ENCODE results near the gene WSCD2.

The WSCD2 gene

GRCh38 chr12:108196921-108197320 is 67.8 kb downstream of the WSCD2 start:
- Mint-ChIP-seq H3K27me3 (peaks cover 27% of the 10 kb centered on the region), H3K9me3 (no peaks in the 10 kb centered on the region), H3K27ac (ENCODE audit: low read depth) (no peak overlapping the region), H3K36me3 (ENCODE audit: insufficient read depth) (no peaks in the 10 kb centered on the region), H3K4me3 (no peak overlapping the region), H3K4me1 (no peaks in the 10 kb centered on the region)
- DNase-seq (ENCODE audit: low spot score in 2 of 2) (no peak), ATAC-seq (replicated peaks; ENCODE audit: extremely low read depth, poor library complexity, severe bottlenecking) (no peak)

GRCh38 chr12:108198043-108198442 is 69.0 kb downstream of the WSCD2 start:
- no peak for ATAC-seq (replicated peaks; ENCODE audit: extremely low read depth, poor library complexity, severe bottlenecking)
- Mint-ChIP-seq H3K27ac (ENCODE audit: low read depth) (no peak overlapping the region), H3K4me3 (no peak overlapping the region)

GRCh38 chr12:108199106-108199505 is 70.0 kb downstream of the WSCD2 start:
- no peak overlapping the region for H3K4me3 Mint-ChIP-seq
- no peaks in the 10 kb centered on the region for H3K36me3 Mint-ChIP-seq (ENCODE audit: insufficient read depth)
- no peak for DNase-seq (ENCODE audit: low spot score in 2 of 2)
- H3K9me3 Mint-ChIP-seq = no peaks in the 10 kb centered on the region
- H3K27me3 Mint-ChIP-seq = peaks cover 44% of the 10 kb centered on the region
- H3K27ac Mint-ChIP-seq (ENCODE audit: low read depth) = no peak overlapping the region
- H3K4me1 Mint-ChIP-seq = no peaks in the 10 kb centered on the region
- ATAC-seq (replicated peaks; ENCODE audit: extremely low read depth, poor library complexity, severe bottlenecking) = no peak

More at GRCh38 chr12:108198043-108198442, 69.0 kb downstream of the WSCD2 start:
- Mint-ChIP-seq H3K27me3 (peaks cover 33% of the 10 kb centered on the region), H3K36me3 (ENCODE audit: insufficient read depth) (no peaks in the 10 kb centered on the region), H3K9me3 (no peaks in the 10 kb centered on the region), H3K4me1 (no peaks in the 10 kb centered on the region)
- no peak for DNase-seq (ENCODE audit: low spot score in 2 of 2)

GRCh38 chr12:108201808-108202207 is 72.7 kb downstream of the WSCD2 start:
- H3K4me1 Mint-ChIP-seq = no peaks in the 10 kb centered on the region
- ATAC-seq (replicated peaks; ENCODE audit: extremely low read depth, poor library complexity, severe bottlenecking) (no peak), DNase-seq (ENCODE audit: low spot score in 2 of 2) (no peak)
- H3K27me3 Mint-ChIP-seq = peaks cover 50% of the 10 kb centered on the region
- H3K9me3 Mint-ChIP-seq = no peaks in the 10 kb centered on the region
- H3K4me3 Mint-ChIP-seq = no peak overlapping the region
- H3K27ac Mint-ChIP-seq (ENCODE audit: low read depth) = no peak overlapping the region
- H3K36me3 Mint-ChIP-seq (ENCODE audit: insufficient read depth) = no peaks in the 10 kb centered on the region

GRCh38 chr12:108204117-108204987 is 75.3 kb downstream of the WSCD2 start:
- DNase-seq (ENCODE audit: low spot score in 2 of 2) (no peak), ATAC-seq (replicated peaks; ENCODE audit: extremely low read depth, poor library complexity, severe bottlenecking) (no peak)
- H3K36me3 Mint-ChIP-seq (ENCODE audit: insufficient read depth) = peaks cover 2% of the 10 kb centered on the region
- peaks cover 48% of the 10 kb centered on the region for H3K27me3 Mint-ChIP-seq
- no peak overlapping the region for H3K4me3 Mint-ChIP-seq
- H3K9me3 Mint-ChIP-seq = no peaks in the 10 kb centered on the region
- no peak overlapping the region for H3K27ac Mint-ChIP-seq (ENCODE audit: low read depth)
- no peaks in the 10 kb centered on the region for H3K4me1 Mint-ChIP-seq

- Mint-ChIP-seq H3K27ac (ENCODE audit: low read depth) (no peak overlapping the region), H3K36me3 (ENCODE audit: insufficient read depth) (peaks cover 2% of the 10 kb centered on the region), H3K4me1 (no peaks in the 10 kb centered on the region), H3K4me3 (no peak overlapping the region), H3K9me3 (no peaks in the 10 kb centered on the region), H3K27me3 (peaks cover 55% of the 10 kb centered on the region)
- ATAC-seq (replicated peaks; ENCODE audit: extremely low read depth, poor library complexity, severe bottlenecking) (no peak), DNase-seq (ENCODE audit: low spot score in 2 of 2) (no peak)
Observed at GRCh38 chr12:108205864-108206263, 76.8 kb downstream of the WSCD2 start.

- ATAC-seq (replicated peaks; ENCODE audit: extremely low read depth, poor library complexity, severe bottlenecking) (no peak), DNase-seq (ENCODE audit: low spot score in 2 of 2) (no peak)
- Mint-ChIP-seq H3K36me3 (ENCODE audit: insufficient read depth) (peaks cover 2% of the 10 kb centered on the region), H3K4me1 (no peaks in the 10 kb centered on the region), H3K27ac (ENCODE audit: low read depth) (no peak overlapping the region), H3K9me3 (no peaks in the 10 kb centered on the region), H3K27me3 (peaks cover 43% of the 10 kb centered on the region), H3K4me3 (no peak overlapping the region)
Observed at GRCh38 chr12:108207791-108208730, 79.0 kb downstream of the WSCD2 start.

- Mint-ChIP-seq H3K27me3 (peaks cover 40% of the 10 kb centered on the region), H3K9me3 (peaks cover 5% of the 10 kb centered on the region), H3K27ac (ENCODE audit: low read depth) (no peak overlapping the region), H3K4me3 (no peak overlapping the region), H3K4me1 (no peaks in the 10 kb centered on the region), H3K36me3 (ENCODE audit: insufficient read depth) (peaks cover 4% of the 10 kb centered on the region)
- ATAC-seq (replicated peaks; ENCODE audit: extremely low read depth, poor library complexity, severe bottlenecking) (no peak), DNase-seq (ENCODE audit: low spot score in 2 of 2) (no peak)
Observed at GRCh38 chr12:108210001-108210400, 80.9 kb downstream of the WSCD2 start.

GRCh38 chr12:108211157-108211556 is 82.1 kb downstream of the WSCD2 start:
- Mint-ChIP-seq H3K27me3 (peaks cover 51% of the 10 kb centered on the region), H3K4me1 (no peaks in the 10 kb centered on the region), H3K36me3 (ENCODE audit: insufficient read depth) (peaks cover 4% of the 10 kb centered on the region), H3K9me3 (peaks cover 5% of the 10 kb centered on the region), H3K4me3 (no peak overlapping the region), H3K27ac (ENCODE audit: low read depth) (no peak overlapping the region)
- no peak for ATAC-seq (replicated peaks; ENCODE audit: extremely low read depth, poor library complexity, severe bottlenecking)
- DNase-seq (ENCODE audit: low spot score in 2 of 2) = no peak

- no peaks in the 10 kb centered on the region for H3K4me1 Mint-ChIP-seq
- H3K9me3 Mint-ChIP-seq = peaks cover 5% of the 10 kb centered on the region
- DNase-seq (ENCODE audit: low spot score in 2 of 2) (no peak), ATAC-seq (replicated peaks; ENCODE audit: extremely low read depth, poor library complexity, severe bottlenecking) (no peak)
- H3K27ac Mint-ChIP-seq (ENCODE audit: low read depth) = no peak overlapping the region
- H3K27me3 Mint-ChIP-seq = peaks cover 61% of the 10 kb centered on the region
- H3K36me3 Mint-ChIP-seq (ENCODE audit: insufficient read depth) = peaks cover 2% of the 10 kb centered on the region
- no peak overlapping the region for H3K4me3 Mint-ChIP-seq
Observed at GRCh38 chr12:108213871-108214445, 84.9 kb downstream of the WSCD2 start.

GRCh38 chr12:108214486-108214885 is 85.4 kb downstream of the WSCD2 start:
- H3K4me3 Mint-ChIP-seq = no peak overlapping the region
- no peak for ATAC-seq (replicated peaks; ENCODE audit: extremely low read depth, poor library complexity, severe bottlenecking)
- H3K36me3 Mint-ChIP-seq (ENCODE audit: insufficient read depth) = peaks cover 2% of the 10 kb centered on the region
- peaks cover 5% of the 10 kb centered on the region for H3K9me3 Mint-ChIP-seq
- peaks cover 67% of the 10 kb centered on the region for H3K27me3 Mint-ChIP-seq
- H3K4me1 Mint-ChIP-seq = no peaks in the 10 kb centered on the region
- no peak for DNase-seq (ENCODE audit: low spot score in 2 of 2)
- no peak overlapping the region for H3K27ac Mint-ChIP-seq (ENCODE audit: low read depth)

- Mint-ChIP-seq H3K27me3 (peaks cover 68% of the 10 kb centered on the region), H3K36me3 (ENCODE audit: insufficient read depth) (peaks cover 2% of the 10 kb centered on the region)
- no peak for ATAC-seq (replicated peaks; ENCODE audit: extremely low read depth, poor library complexity, severe bottlenecking)
Observed at GRCh38 chr12:108215458-108215857, 86.4 kb downstream of the WSCD2 start.

More at GRCh38 chr12:108215458-108215857, 86.4 kb downstream of the WSCD2 start:
- Mint-ChIP-seq H3K27ac (ENCODE audit: low read depth) (no peak overlapping the region), H3K4me3 (no peak overlapping the region), H3K9me3 (peaks cover 5% of the 10 kb centered on the region), H3K4me1 (no peaks in the 10 kb centered on the region)
- DNase-seq (ENCODE audit: low spot score in 2 of 2) = no peak
